HEK293 (cell line): Measurements from ENCODE around the gene PRSS16.

Experiments used
- CTCF ChIP-seq: fragments of 450-650 bp; formaldehyde crosslinking; IDR thresholded peaks from 2 replicates; pipeline ENCODE4 v1.5.1; 2016; ENCODE audit warnings: missing biosample characterization, missing genetic modification characterization
- GLI4 ChIP-seq: fragments of 450-650 bp; formaldehyde crosslinking; IDR thresholded peaks from 2 replicates; pipeline ENCODE4 v1.5.1; 2016; ENCODE audit warnings: missing biosample characterization, missing genetic modification characterization
- GLIS1 ChIP-seq: fragments of 450-650 bp; formaldehyde crosslinking; IDR thresholded peaks from 2 replicates; pipeline ENCODE4 v1.5.1; 2016; ENCODE audit warnings: missing biosample characterization, missing genetic modification characterization
- KLF16 ChIP-seq: fragments of 450-650 bp; formaldehyde crosslinking; IDR thresholded peaks from 2 replicates; pipeline ENCODE4 v1.5.1; 2017; ENCODE audit warnings: missing biosample characterization, missing genetic modification characterization
- OSR2 ChIP-seq: fragments of 450-650 bp; formaldehyde crosslinking; IDR thresholded peaks from 2 replicates; pipeline ENCODE4 v1.5.1; 2016; ENCODE audit warnings: missing biosample characterization, missing genetic modification characterization
- SCRT2 ChIP-seq: fragments of 450-650 bp; formaldehyde crosslinking; IDR thresholded peaks from 2 replicates; pipeline ENCODE4 v1.5.1; 2016; ENCODE audit warnings: missing biosample characterization, missing genetic modification characterization
- YY2 ChIP-seq: fragments of 450-650 bp; formaldehyde crosslinking; IDR thresholded peaks from 2 replicates; pipeline ENCODE4 v1.5.1; 2016; ENCODE audit warnings: missing biosample characterization, missing genetic modification characterization
- ZBTB21 ChIP-seq: fragments of 450-650 bp; formaldehyde crosslinking; IDR thresholded peaks from 2 replicates; pipeline ENCODE4 v1.5.1; 2017; ENCODE audit warnings: missing biosample characterization, missing genetic modification characterization
- ZBTB7A ChIP-seq: fragments of 450-650 bp; formaldehyde crosslinking; IDR thresholded peaks from 2 replicates; pipeline ENCODE4 v1.5.1; 2016; ENCODE audit warnings: low read depth, missing biosample characterization, missing genetic modification characterization
- ZFHX2 ChIP-seq: fragments of 450-650 bp; formaldehyde crosslinking; conservative IDR thresholded peaks from 2 replicates; pipeline ENCODE4 v1.5.1; 2016; ENCODE audit warnings: missing biosample characterization, missing genetic modification characterization
- ZNF175 ChIP-seq: fragments of 450-650 bp; formaldehyde crosslinking; IDR thresholded peaks from 2 replicates; pipeline ENCODE4 v1.5.1; 2016; ENCODE audit warnings: missing biosample characterization, missing genetic modification characterization
- ZNF202 ChIP-seq: fragments of 450-650 bp; formaldehyde crosslinking; IDR thresholded peaks from 2 replicates; pipeline ENCODE4 v1.5.1; 2016; ENCODE audit warnings: missing biosample characterization, missing genetic modification characterization, borderline replicate concordance
- ZNF223 ChIP-seq: fragments of 450-650 bp; formaldehyde crosslinking; IDR thresholded peaks from 2 replicates; pipeline ENCODE4 v1.5.1; 2016; ENCODE audit warnings: missing biosample characterization, missing genetic modification characterization
- ZNF26 ChIP-seq: fragments of 450-650 bp; formaldehyde crosslinking; IDR thresholded peaks from 2 replicates; pipeline ENCODE4 v1.5.1; 2016; ENCODE audit warnings: missing biosample characterization, missing genetic modification characterization
- ZNF292 ChIP-seq: fragments of 450-650 bp; formaldehyde crosslinking; IDR thresholded peaks from 2 replicates; pipeline ENCODE4 v1.5.1; 2016; ENCODE audit warnings: low read depth, missing biosample characterization, missing genetic modification characterization, borderline replicate concordance
- ZNF324 ChIP-seq: fragments of 450-650 bp; formaldehyde crosslinking; IDR thresholded peaks from 2 replicates; pipeline ENCODE4 v1.5.1; 2016; ENCODE audit warnings: missing biosample characterization, missing genetic modification characterization
- ZNF394 ChIP-seq: fragments of 450-650 bp; formaldehyde crosslinking; IDR thresholded peaks from 2 replicates; pipeline ENCODE4 v1.5.1; 2016; ENCODE audit warnings: missing biosample characterization, missing genetic modification characterization, mild to moderate bottlenecking, moderate library complexity, borderline replicate concordance
- ZNF404 ChIP-seq: fragments of 450-650 bp; formaldehyde crosslinking; IDR thresholded peaks from 2 replicates; pipeline ENCODE4 v1.5.1; 2017; ENCODE audit warnings: missing biosample characterization, missing genetic modification characterization
- ZNF48 ChIP-seq: fragments of 450-650 bp; formaldehyde crosslinking; IDR thresholded peaks from 2 replicates; pipeline ENCODE4 v1.5.1; 2016; ENCODE audit warnings: missing biosample characterization, missing genetic modification characterization
- ZNF513 ChIP-seq: fragments of 450-650 bp; IDR thresholded peaks from 2 replicates; pipeline ENCODE4 v1.5.1; 2018; ENCODE audit warnings: missing biosample characterization, missing genetic modification characterization
- ZNF544 ChIP-seq: fragments of 450-650 bp; formaldehyde crosslinking; IDR thresholded peaks from 2 replicates; pipeline ENCODE4 v1.5.0; 2017; ENCODE audit warnings: missing biosample characterization, missing genetic modification characterization
- ZNF555 ChIP-seq: fragments of 450-650 bp; formaldehyde crosslinking; conservative IDR thresholded peaks from 2 replicates; pipeline ENCODE4 v1.5.1; 2017; ENCODE audit warnings: missing biosample characterization, mild to moderate bottlenecking, missing genetic modification characterization, inconsistent platforms
- ZNF621 ChIP-seq: fragments of 450-650 bp; formaldehyde crosslinking; IDR thresholded peaks from 2 replicates; pipeline ENCODE4 v1.5.1; 2017; ENCODE audit warnings: missing biosample characterization, missing genetic modification characterization
- ZNF626 ChIP-seq: fragments of 450-650 bp; sonication (Bioruptor Pico); formaldehyde crosslinking; IDR thresholded peaks from 2 replicates; pipeline ENCODE4 v1.5.1; 2018; ENCODE audit warnings: missing biosample characterization, missing genetic modification characterization, inconsistent platforms
- ZNF664 ChIP-seq: fragments of 450-650 bp; formaldehyde crosslinking; IDR thresholded peaks from 2 replicates; pipeline ENCODE4 v1.5.1; 2016; ENCODE audit warnings: missing biosample characterization, missing genetic modification characterization
- ZNF670 ChIP-seq: fragments of 450-650 bp; formaldehyde crosslinking; IDR thresholded peaks from 2 replicates; pipeline ENCODE4 v1.5.1; 2016; ENCODE audit warnings: missing biosample characterization, missing genetic modification characterization, low read depth
- ZNF76 ChIP-seq: fragments of 450-650 bp; formaldehyde crosslinking; IDR thresholded peaks from 2 replicates; pipeline ENCODE4; 2016; ENCODE audit warnings: low read depth, missing biosample characterization, missing genetic modification characterization, borderline replicate concordance
- ZNF768 ChIP-seq: fragments of 450-650 bp; formaldehyde crosslinking; IDR thresholded peaks from 2 replicates; pipeline ENCODE4 v1.5.1; 2018; ENCODE audit warnings: missing biosample characterization, mild to moderate bottlenecking, missing genetic modification characterization
- ZNF785 ChIP-seq: fragments of 450-650 bp; formaldehyde crosslinking; IDR thresholded peaks from 2 replicates; pipeline ENCODE4 v1.5.1; 2016; ENCODE audit warnings: missing biosample characterization, missing genetic modification characterization
- ZNF843 ChIP-seq: fragments of 450-650 bp; formaldehyde crosslinking; IDR thresholded peaks from 2 replicates; pipeline ENCODE4 v1.5.1; 2016; ENCODE audit warnings: missing biosample characterization, missing genetic modification characterization
- ZSCAN30 ChIP-seq: fragments of 450-650 bp; IDR thresholded peaks from 2 replicates; pipeline ENCODE4 v1.5.1; 2018; ENCODE audit warnings: missing biosample characterization, mild to moderate bottlenecking, missing genetic modification characterization, moderate library complexity
- TF ChIP-seq, protein P1 (sequence below): fragments of 450-650 bp; formaldehyde crosslinking; IDR thresholded peaks from 2 replicates; pipeline ENCODE4 v1.5.1; 2016; ENCODE audit warnings: missing biosample characterization, missing genetic modification characterization
- TF ChIP-seq, protein P2 (sequence below): fragments of 450-650 bp; formaldehyde crosslinking; IDR thresholded peaks from 2 replicates; pipeline ENCODE4 v1.5.1; 2016; ENCODE audit warnings: missing biosample characterization, missing genetic modification characterization
- TF ChIP-seq, protein P3 (sequence below): fragments of 450-650 bp; formaldehyde crosslinking; IDR thresholded peaks from 2 replicates; pipeline ENCODE4 v1.5.1; 2016; ENCODE audit warnings: missing biosample characterization, missing genetic modification characterization

PRSS16 gene

GRCh38 chr6:27241443-27241842 lies 6.1 kb upstream of the PRSS16 start (continued):
- no peak for TF ChIP-seq ZNF76 (tag by site-specific recombination)
- no peak for TF ChIP-seq GLIS1 (tag by site-specific recombination)
- TF ChIP-seq CTCF (tag by site-specific recombination) = no peak
- TF ChIP-seq ZBTB7A (tag by site-specific recombination) = no peak
- TF ChIP-seq, protein P1, sequence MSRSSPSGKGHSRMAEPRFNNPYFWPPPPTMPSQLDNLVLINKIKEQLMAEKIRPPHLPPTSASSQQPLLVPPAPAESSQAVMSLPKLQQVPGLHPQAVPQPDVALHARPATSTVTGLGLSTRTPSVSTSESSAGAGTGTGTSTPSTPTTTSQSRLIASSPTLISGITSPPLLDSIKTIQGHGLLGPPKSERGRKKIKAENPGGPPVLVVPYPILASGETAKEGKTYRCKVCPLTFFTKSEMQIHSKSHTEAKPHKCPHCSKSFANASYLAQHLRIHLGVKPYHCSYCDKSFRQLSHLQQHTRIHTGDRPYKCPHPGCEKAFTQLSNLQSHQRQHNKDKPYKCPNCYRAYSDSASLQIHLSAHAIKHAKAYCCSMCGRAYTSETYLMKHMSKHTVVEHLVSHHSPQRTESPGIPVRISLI (tag by site-specific recombination) = no peak
- TF ChIP-seq ZNF404 (tag by site-specific recombination) = no peak
- TF ChIP-seq ZNF202 (tag by site-specific recombination) = no peak
- peak; percentile 35; the same call in 1 of the 2 replicates for TF ChIP-seq SCRT2 (tag by site-specific recombination)
- no peak for TF ChIP-seq ZNF785 (tag by site-specific recombination)
- no peak for TF ChIP-seq ZNF768 (tag by site-specific recombination)
- no peak for TF ChIP-seq ZNF544
- no peak for TF ChIP-seq ZNF324 (tag by site-specific recombination)
- TF ChIP-seq ZNF513 = no peak
- no peak for TF ChIP-seq ZNF292 (tag by site-specific recombination)
- no peak for TF ChIP-seq ZSCAN30 (tag by site-specific recombination)
- TF ChIP-seq ZNF664 (tag by site-specific recombination) = no peak
- no peak for TF ChIP-seq YY2 (tag by site-specific recombination)
- peak; percentile 64; the same call in 1 of the 2 replicates for TF ChIP-seq OSR2 (tag by site-specific recombination)
- no peak for TF ChIP-seq ZNF621 (tag by site-specific recombination)
- TF ChIP-seq, protein P2, sequence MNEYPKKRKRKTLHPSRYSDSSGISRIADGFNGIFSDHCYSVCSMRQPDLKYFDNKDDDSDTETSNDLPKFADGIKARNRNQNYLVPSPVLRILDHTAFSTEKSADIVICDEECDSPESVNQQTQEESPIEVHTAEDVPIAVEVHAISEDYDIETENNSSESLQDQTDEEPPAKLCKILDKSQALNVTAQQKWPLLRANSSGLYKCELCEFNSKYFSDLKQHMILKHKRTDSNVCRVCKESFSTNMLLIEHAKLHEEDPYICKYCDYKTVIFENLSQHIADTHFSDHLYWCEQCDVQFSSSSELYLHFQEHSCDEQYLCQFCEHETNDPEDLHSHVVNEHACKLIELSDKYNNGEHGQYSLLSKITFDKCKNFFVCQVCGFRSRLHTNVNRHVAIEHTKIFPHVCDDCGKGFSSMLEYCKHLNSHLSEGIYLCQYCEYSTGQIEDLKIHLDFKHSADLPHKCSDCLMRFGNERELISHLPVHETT (tag by site-specific recombination) = no peak
- TF ChIP-seq ZNF670 (tag by site-specific recombination) = no peak
- no peak for TF ChIP-seq ZBTB21 (tag by site-specific recombination)
- TF ChIP-seq ZNF175 = no peak
- no peak for TF ChIP-seq GLI4 (tag by site-specific recombination)
- no peak for TF ChIP-seq ZNF223 (tag by site-specific recombination)
- no peak for TF ChIP-seq KLF16
- no peak for TF ChIP-seq ZNF626 (tag by site-specific recombination)
- TF ChIP-seq ZNF843 (tag by site-specific recombination) = peak; percentile 85
- TF ChIP-seq, protein P3, sequence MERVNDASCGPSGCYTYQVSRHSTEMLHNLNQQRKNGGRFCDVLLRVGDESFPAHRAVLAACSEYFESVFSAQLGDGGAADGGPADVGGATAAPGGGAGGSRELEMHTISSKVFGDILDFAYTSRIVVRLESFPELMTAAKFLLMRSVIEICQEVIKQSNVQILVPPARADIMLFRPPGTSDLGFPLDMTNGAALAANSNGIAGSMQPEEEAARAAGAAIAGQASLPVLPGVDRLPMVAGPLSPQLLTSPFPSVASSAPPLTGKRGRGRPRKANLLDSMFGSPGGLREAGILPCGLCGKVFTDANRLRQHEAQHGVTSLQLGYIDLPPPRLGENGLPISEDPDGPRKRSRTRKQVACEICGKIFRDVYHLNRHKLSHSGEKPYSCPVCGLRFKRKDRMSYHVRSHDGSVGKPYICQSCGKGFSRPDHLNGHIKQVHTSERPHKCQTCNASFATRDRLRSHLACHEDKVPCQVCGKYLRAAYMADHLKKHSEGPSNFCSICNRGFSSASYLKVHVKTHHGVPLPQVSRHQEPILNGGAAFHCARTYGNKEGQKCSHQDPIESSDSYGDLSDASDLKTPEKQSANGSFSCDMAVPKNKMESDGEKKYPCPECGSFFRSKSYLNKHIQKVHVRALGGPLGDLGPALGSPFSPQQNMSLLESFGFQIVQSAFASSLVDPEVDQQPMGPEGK = no peak
- no peak for TF ChIP-seq ZFHX2 (tag by site-specific recombination)
- TF ChIP-seq ZNF26 = no peak
- no peak for TF ChIP-seq ZNF48 (tag by site-specific recombination)
- TF ChIP-seq ZNF555 (tag by site-specific recombination) = no peak
- TF ChIP-seq ZNF394 = no peak
